Psoas muscle (tissue), 8 donors: ENCODE data around the gene LATS1. TPM values are rescaled to one million over a fixed set of nuclear protein-coding genes. Genes with fewer than 3 reads are reported as not detected.
"Not testable (repeated sequence)": the region's sequence is repeated elsewhere in the genome, so short reads cannot be mapped to it uniquely, and the experiment has no call there.

Source experiments
- ATAC-seq, 4 donors: fragments of 200-7000 bp; cut with Tn5 transposase; one replicate each; pipeline ENCODE4 v1.9.1; 2020; ENCODE audit warnings: moderate library complexity in 3 of 4, mild to moderate bottlenecking in 2 of 4
- DNase-seq, 2 donors: peaks; one replicate each; pipeline ENCODE4 v3.0.0-alpha.2; 2020
- H3K27ac ChIP-seq: fragments of 200-600 bp; one replicate; pipeline ENCODE4 v1.8.0; 2022
- H3K27me3 ChIP-seq, 3 donors: fragments of 200-600 bp in 1 of 3; one replicate each; pipeline versions ENCODE4 v1.6.1 to v1.8.0; 2013 to 2022; ENCODE audit warnings: low read length in 2 of 3, mild to moderate bottlenecking in 2 of 3, moderate library complexity in 1 of 3; ENCODE audit not compliant: insufficient read depth in 3 of 3
- H3K36me3 ChIP-seq, 2 donors: fragments of 200-600 bp in 1 of 2; one replicate each; pipeline versions ENCODE4 v1.6.1 to v1.8.0; 2013 to 2022; ENCODE audit warnings: low read depth in 1 of 2, mild to moderate bottlenecking in 1 of 2, moderate library complexity in 1 of 2; ENCODE audit not compliant: insufficient read depth in 1 of 2
- H3K4me1 ChIP-seq: fragments of 200-600 bp; one replicate; pipeline ENCODE4 v1.8.0; 2022
- H3K4me3 ChIP-seq: fragments of 200-600 bp; one replicate; pipeline ENCODE4 v1.8.0; 2022; ENCODE audit warnings: mild to moderate bottlenecking
- H3K9me3 ChIP-seq: fragments of 200-600 bp; one replicate; pipeline ENCODE4 v1.8.0; 2022
- CTCF ChIP-seq: fragments of 200-600 bp; IDR thresholded peaks from one replicate; pipeline ENCODE4 v1.8.0; 2022; ENCODE audit warnings: antibody characterized with exemption
- WGBS, 3 donors: extraction: QIAGEN DNeasy Blood & Tissue Kit; methylation state at CpG; one replicate each; pipeline versions ENCODE4 v1.1.6 to v1.1.7; 2013; 5-methylcytosine and 5-hydroxymethylcytosine counted together
- intact Hi-C, 2 donors: fragments of 100-400 bp; cut with DNase I; formaldehyde crosslinking; loops; one replicate each; pipeline versions ENCODE4 v1.11.0 to v1.14.2; 2022
- polyA plus RNA-seq, 3 donors: library from polyadenylated mRNA; stranded (reverse); fragments of 200-250 nt; gene quantifications; one replicate each; pipeline ENCODE4 v1.2.3, GENCODE V29; 2013
- total RNA-seq, 4 donors: library from RNA; stranded (reverse); fragmentation: NEBNext Ultra II Directional in 2 of 4; extraction: Animal tissue kit (Norgen Biotek cat#: 25700) in 2 of 4; gene quantifications; one replicate each; pipeline versions ENCODE4 v1.2.1 to v1.2.4, GENCODE V29; 2021 to 2023
- donor health status: healthy with polysubstance abuse.
- donor health status: DM: no; HTN: no; CAD: no; lungs with moderate emphysema.
- donor health status: Bipolar disorder and iron deficiency.
- donor health status: healthy.
- donor health status: DM: yes; HTN: yes; CAD: no.
- donor health status: DM: no; HTN: no; CAD: no.
- donor health status: DM: no; HTN: no; CAD: no.
- donor health status: DM: yes; HTN: yes; CAD: no.

Gene LATS1
- total and polyA plus RNA-seq, 7 donors: 3.4 to 15.5 (median 11.0) TPM

- H3K27ac ChIP-seq: no peak overlapping the region
- ATAC-seq (no peak), DNase-seq (no peak)
- H3K36me3 ChIP-seq: peaks cover 0 to 57% of the 10 kb centered on the region in 2 donors
- intact Hi-C loops: no loop called here
- 35 to 69% (median 36%) methylated on average over 2 of the region's 2 CpGs for WGBS, 3 donors
- H3K4me3 ChIP-seq: no peak overlapping the region
- no peaks in the 10 kb centered on the region for H3K4me1 ChIP-seq
- no peaks in the 10 kb centered on the region for H3K9me3 ChIP-seq
- no peak for TF ChIP-seq CTCF
- H3K27me3 ChIP-seq: no peaks in the 10 kb centered on the region
Observed at GRCh38 chr6:149694921-149695320, 23.0 kb downstream of the LATS1 start.

GRCh38 chr6:149691201-149691600, 26.7 kb downstream of the LATS1 start:
- WGBS, 3 donors: 91 to 97% (median 96%) methylated on average over 2 of the region's 2 CpGs

GRCh38 chr6:149686230-149686629, 31.7 kb downstream of the LATS1 start:
- no peaks in the 10 kb centered on the region for H3K9me3 ChIP-seq
- H3K27ac ChIP-seq: peak overlapping the region; percentile 90
- peaks cover 29% of the 10 kb centered on the region for H3K4me1 ChIP-seq
- peak in 3 of 4 donors; percentile 54 to 69 (median 67) for ATAC-seq
- WGBS, 3 donors: 34 to 78% (median 38%) methylated on average over 7 of the region's 7 CpGs
- intact Hi-C loops: no loop called here
- no peaks in the 10 kb centered on the region for H3K27me3 ChIP-seq
- no peak overlapping the region for H3K4me3 ChIP-seq
- peaks cover 0 to 38% of the 10 kb centered on the region in 2 donors for H3K36me3 ChIP-seq
- no peak for TF ChIP-seq CTCF
- no peak for DNase-seq

More at GRCh38 chr6:149691201-149691600, 26.7 kb downstream of the LATS1 start:
- TF ChIP-seq CTCF: no peak
- ATAC-seq: no peak
- H3K4me3 ChIP-seq: no peak overlapping the region
- H3K9me3 ChIP-seq: no peaks in the 10 kb centered on the region
- peaks cover 7% of the 10 kb centered on the region for H3K4me1 ChIP-seq
- no peak for DNase-seq
- H3K27ac ChIP-seq: no peak overlapping the region
- no peaks in the 10 kb centered on the region for H3K27me3 ChIP-seq
- peaks cover 0 to 68% of the 10 kb centered on the region in 2 donors for H3K36me3 ChIP-seq
- intact Hi-C loops: no loop called here

DNA sequence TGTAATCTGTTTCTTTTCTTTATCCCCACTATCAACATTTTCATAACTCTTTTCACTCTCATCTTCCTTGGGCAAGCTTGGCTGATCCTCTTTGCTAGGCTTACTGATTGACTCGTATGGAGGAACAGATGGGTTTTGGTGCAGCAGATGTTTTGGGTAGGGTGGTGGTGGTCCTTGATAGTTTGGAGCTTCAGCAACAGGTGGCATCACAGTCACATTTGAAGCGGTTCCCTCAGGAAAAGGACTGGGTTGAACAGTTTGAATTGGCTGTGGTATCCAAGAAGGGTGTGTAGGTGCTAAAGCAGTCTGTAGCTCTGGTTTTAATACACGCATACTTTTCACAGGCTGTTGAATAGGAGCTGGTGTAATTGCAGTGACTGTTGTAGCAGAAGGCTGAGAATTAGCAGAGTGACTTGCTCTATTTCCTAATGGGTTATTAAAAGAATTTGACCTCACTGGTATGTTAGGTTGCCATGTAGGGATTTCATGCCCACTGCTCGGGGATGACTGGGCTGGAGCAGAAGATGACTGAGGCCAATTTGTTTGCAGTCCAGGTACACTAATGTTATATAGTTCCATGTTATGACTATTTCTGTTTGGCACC, 34.5 kb downstream of the LATS1 start:
- DNase-seq (no peak), ATAC-seq (peak; percentile 94 to 96 (median 96))
- Histone ChIP-seq H3K27ac (peak overlapping the region; percentile 90), H3K9me3 (no peaks in the 10 kb centered on the region), H3K36me3 (peaks cover 0 to 25% of the 10 kb centered on the region in 2 donors), H3K4me3 (peak overlapping the region; percentile 42), H3K27me3 (no peaks in the 10 kb centered on the region), H3K4me1 (peaks cover 44% of the 10 kb centered on the region)
- TF ChIP-seq CTCF: no peak
- intact Hi-C loops: loop anchor here in 1 of 2 donors (5.0 kb wide), 1 partner anchor 36 kb away; the partner anchor contains the start of gene KATNA1
- 32 to 59% (median 40%) methylated on average over 4 of the region's 4 CpGs for WGBS, 3 donors

DNA sequence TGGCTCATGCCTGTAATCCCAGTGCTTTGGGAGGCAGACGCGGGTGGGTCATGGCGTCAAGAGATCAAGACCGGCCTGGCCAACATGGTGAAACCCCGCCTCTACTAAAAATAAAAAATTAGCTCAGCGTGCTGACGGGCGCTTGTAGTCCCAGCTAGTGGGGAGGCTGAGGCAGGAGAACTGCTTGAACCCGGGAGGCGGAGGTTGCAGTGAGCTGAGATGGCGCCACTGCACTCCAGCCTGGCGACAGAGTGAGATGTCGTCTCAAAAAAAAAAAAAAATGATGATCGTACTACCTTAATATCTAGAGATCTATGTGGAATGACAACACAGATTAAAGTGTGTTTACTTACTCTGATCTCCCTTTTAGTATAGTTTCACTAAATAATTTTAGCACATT, 36.1 kb downstream of the LATS1 start:
- ATAC-seq, H3K27me3 ChIP-seq, H3K4me3 ChIP-seq, H3K9me3 ChIP-seq, DNase-seq: not testable (repeated sequence)
- intact Hi-C loops: loop anchor here in 1 of 2 donors (5.0 kb wide), 1 partner anchor 35 kb away; the partner anchor contains the start of gene KATNA1
- Histone ChIP-seq H3K4me1 (peaks cover 44% of the 10 kb centered on the region), H3K36me3 (peaks cover 0 to 32% of the 10 kb centered on the region in 2 donors), H3K27ac (peak overlapping the region; percentile 90)
- 91 to 98% (median 92%) methylated on average over 14 of the region's 14 CpGs for WGBS, 3 donors
